ENCODE results near the gene PHLDB1.
A peak's percentile ranks its signal among the peaks of the same experiment; 100 is the strongest.
"Not testable (repeated sequence)": the region's sequence is repeated elsewhere in the genome, so short reads cannot be mapped to it uniquely, and the experiment has no call there.

The PHLDB1 gene

GRCh38 chr11:118606157-118606843 is 1.1 kb upstream of the PHLDB1 start:
- DNase-seq = no peak

- no peak for DNase-seq
Observed at GRCh38 chr11:118606844-118607228, 579 bp upstream of the PHLDB1 start.

- no peak for DNase-seq
Observed at GRCh38 chr11:118608360-118609227, 1.2 kb downstream of the PHLDB1 start.

- no peak for DNase-seq
Observed at GRCh38 chr11:118609380-118610224, 2.2 kb downstream of the PHLDB1 start.

- no peak for DNase-seq
Observed at GRCh38 chr11:118610225-118610772, 2.9 kb downstream of the PHLDB1 start.

GRCh38 chr11:118610773-118611432 is 3.5 kb downstream of the PHLDB1 start:
- DNase-seq = peak; percentile 31

- DNase-seq = not testable (repeated sequence)
Observed at GRCh38 chr11:118611433-118611795, 4.0 kb downstream of the PHLDB1 start.

- DNase-seq = no peak
Observed at GRCh38 chr11:118612378-118612777, 5.0 kb downstream of the PHLDB1 start.

- DNase-seq = no peak
Observed at GRCh38 chr11:118614511-118614910, 7.1 kb downstream of the PHLDB1 start.

- no peak for DNase-seq
Observed at GRCh38 chr11:118615282-118615975, 8.0 kb downstream of the PHLDB1 start.

- no peak for DNase-seq
Observed at GRCh38 chr11:118615976-118616371, 8.6 kb downstream of the PHLDB1 start.

- DNase-seq = no peak
Observed at GRCh38 chr11:118618115-118618990, 10.9 kb downstream of the PHLDB1 start.

- DNase-seq = no peak
Observed at GRCh38 chr11:118618991-118619375, 11.6 kb downstream of the PHLDB1 start.

- DNase-seq = no peak
Observed at GRCh38 chr11:118619444-118620197, 12.2 kb downstream of the PHLDB1 start.

GRCh38 chr11:118620529-118621070 is 13.2 kb downstream of the PHLDB1 start:
- DNase-seq = no peak

- DNase-seq = peak; percentile 93
Observed at GRCh38 chr11:118621071-118621783, 13.8 kb downstream of the PHLDB1 start.

GRCh38 chr11:118621784-118622375 is 14.5 kb downstream of the PHLDB1 start:
- DNase-seq = no peak
